ENCODE results near the gene AANAT.
A peak's percentile ranks its signal among the peaks of the same experiment; 100 is the strongest.

The AANAT gene

GRCh38 chr17:76442341-76443338, 24.8 kb upstream of the AANAT start:
- no peak for DNase-seq

GRCh38 chr17:76444518-76445311, 22.7 kb upstream of the AANAT start:
- DNase-seq: no peak

- DNase-seq: no peak
These were observed 21.5 kb upstream of the AANAT start for GRCh38 chr17:76445697-76446448.

GRCh38 chr17:76446449-76447231, 20.8 kb upstream of the AANAT start:
- no peak for DNase-seq

- DNase-seq: no peak
These were observed 19.3 kb upstream of the AANAT start for GRCh38 chr17:76447931-76448652.

- no peak for DNase-seq
These were observed 18.3 kb upstream of the AANAT start for GRCh38 chr17:76449126-76449525.

- no peak for DNase-seq
These were observed 15.9 kb upstream of the AANAT start for GRCh38 chr17:76451506-76451905.

- no peak for DNase-seq
These were observed 15.2 kb upstream of the AANAT start for GRCh38 chr17:76452127-76452659.

- DNase-seq: peak; percentile 75
These were observed 14.6 kb upstream of the AANAT start, which contains the start of gene UBE2O for GRCh38 chr17:76452660-76453430. Gene UBE2O, minus strand, starts transcription at chr17:76453152. Its CDS starts 11 bp downstream, at chr17:76453141.

GRCh38 chr17:76453431-76453743, 14.0 kb upstream of the AANAT start:
- DNase-seq: no peak

- no peak for DNase-seq
These were observed 8.6 kb upstream of the AANAT start for GRCh38 chr17:76458580-76459490.

GRCh38 chr17:76459674-76460073, 7.7 kb upstream of the AANAT start:
- no peak for DNase-seq

- DNase-seq: no peak
These were observed 5.4 kb upstream of the AANAT start for GRCh38 chr17:76461765-76462555.

- no peak for DNase-seq
These were observed 4.7 kb upstream of the AANAT start for GRCh38 chr17:76462556-76463290.

GRCh38 chr17:76466775-76467130, 650 bp upstream of the AANAT start:
- no peak for DNase-seq

- no peak for DNase-seq
These were observed 618 bp downstream of the AANAT start for GRCh38 chr17:76467809-76468633.

GRCh38 chr17:76468634-76469010, 1.2 kb downstream of the AANAT start:
- DNase-seq: no peak
